Measurements from ENCODE around the gene CCDC7.
"Not testable (repeated sequence)": the region's sequence is repeated elsewhere in the genome, so short reads cannot be mapped to it uniquely, and the experiment has no call there.

Gene CCDC7

DNA sequence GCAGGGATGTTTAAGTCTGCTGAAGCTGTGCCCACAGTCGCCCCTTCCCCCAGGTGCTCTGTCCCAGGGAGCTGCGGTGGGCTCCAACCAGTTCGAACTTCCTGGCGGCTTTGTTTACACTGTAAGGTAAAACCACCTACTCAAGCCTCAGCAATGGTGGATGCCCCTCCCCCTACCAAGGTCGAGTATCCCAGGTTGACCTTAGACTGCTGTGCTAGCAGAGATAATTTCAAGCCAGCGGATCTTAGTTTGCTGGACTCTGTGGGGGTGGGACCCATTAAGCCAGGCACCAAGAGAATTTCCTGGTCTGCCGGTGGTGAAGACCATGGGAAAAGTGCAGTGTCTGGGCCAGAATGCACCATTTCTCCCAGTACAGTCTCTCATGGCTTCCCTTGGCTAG, 56.0 kb downstream of the CCDC7 start:
- no peak for DNase-seq (ENCODE audit: low spot score)
- in situ Hi-C loops (cut with MboI; ENCODE audit: low sequenced_read_pairs, unreplicated experiment): no loop called here
- TF ChIP-seq, protein P1, sequence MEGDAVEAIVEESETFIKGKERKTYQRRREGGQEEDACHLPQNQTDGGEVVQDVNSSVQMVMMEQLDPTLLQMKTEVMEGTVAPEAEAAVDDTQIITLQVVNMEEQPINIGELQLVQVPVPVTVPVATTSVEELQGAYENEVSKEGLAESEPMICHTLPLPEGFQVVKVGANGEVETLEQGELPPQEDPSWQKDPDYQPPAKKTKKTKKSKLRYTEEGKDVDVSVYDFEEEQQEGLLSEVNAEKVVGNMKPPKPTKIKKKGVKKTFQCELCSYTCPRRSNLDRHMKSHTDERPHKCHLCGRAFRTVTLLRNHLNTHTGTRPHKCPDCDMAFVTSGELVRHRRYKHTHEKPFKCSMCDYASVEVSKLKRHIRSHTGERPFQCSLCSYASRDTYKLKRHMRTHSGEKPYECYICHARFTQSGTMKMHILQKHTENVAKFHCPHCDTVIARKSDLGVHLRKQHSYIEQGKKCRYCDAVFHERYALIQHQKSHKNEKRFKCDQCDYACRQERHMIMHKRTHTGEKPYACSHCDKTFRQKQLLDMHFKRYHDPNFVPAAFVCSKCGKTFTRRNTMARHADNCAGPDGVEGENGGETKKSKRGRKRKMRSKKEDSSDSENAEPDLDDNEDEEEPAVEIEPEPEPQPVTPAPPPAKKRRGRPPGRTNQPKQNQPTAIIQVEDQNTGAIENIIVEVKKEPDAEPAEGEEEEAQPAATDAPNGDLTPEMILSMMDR (IDR thresholded peaks at IDR 0.05; ENCODE audit: borderline replicate concordance, control extremely low read depth, extremely low read depth, insufficient read depth, missing control alignments): no peak

DNA sequence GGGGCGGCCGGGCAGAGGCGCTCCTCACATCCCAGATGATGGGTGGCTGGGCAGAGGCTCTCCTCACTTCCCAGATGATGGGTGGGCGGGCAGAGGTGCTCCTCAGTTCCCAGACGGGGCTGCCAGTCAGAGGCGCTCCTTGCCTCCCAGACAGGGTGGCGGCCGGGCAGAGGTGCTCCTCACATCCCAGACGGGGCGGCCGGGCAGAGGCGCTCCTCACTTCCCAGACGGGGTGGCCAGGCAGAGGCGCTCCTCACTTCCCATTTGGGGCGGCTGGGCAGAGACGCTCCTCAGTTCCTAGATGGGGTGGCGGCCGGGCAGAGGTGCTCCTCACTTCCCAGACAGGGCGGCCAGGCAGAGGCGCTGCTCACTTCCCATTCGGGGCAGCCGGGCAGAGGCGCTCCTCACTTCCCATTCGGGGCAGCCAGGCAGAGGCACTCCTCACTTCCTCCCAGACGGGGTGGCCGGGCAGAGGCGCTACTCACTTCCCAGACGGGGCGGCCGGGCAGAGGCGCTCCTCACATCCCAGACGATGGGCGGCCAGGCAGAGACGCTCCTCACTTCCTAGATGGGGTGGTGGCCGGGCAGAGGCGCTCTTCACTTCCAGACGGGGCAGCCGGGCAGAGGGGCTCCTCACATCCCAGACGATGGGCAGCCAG, 60.0 kb downstream of the CCDC7 start:
- in situ Hi-C loops (cut with MboI; ENCODE audit: low sequenced_read_pairs, unreplicated experiment); DNase-seq (ENCODE audit: low spot score): not testable (repeated sequence)

DNA sequence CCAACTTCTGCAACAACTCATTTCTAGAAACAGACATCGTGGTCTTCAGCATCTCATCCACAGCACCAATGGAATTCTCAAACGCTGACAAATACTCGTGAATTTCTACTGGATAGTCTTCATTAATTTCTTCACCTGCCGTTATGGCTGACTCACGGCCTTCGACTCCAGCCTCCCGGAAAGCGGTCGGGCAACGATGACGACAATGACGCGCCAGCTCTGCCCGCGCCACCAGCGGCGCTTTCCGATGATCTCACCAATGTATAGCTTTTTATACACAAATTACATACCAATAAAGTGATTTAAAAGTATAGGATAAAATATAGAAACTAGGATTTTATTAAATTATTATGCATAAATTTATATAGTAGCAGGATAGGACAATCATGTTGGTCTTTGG, 65.7 kb downstream of the CCDC7 start:
- no peak for DNase-seq (ENCODE audit: low spot score)
- in situ Hi-C loops (cut with MboI; ENCODE audit: low sequenced_read_pairs, unreplicated experiment): no loop called here
- TF ChIP-seq, protein P1 (IDR thresholded peaks at IDR 0.05; ENCODE audit: borderline replicate concordance, control extremely low read depth, extremely low read depth, insufficient read depth, missing control alignments): no peak

DNA sequence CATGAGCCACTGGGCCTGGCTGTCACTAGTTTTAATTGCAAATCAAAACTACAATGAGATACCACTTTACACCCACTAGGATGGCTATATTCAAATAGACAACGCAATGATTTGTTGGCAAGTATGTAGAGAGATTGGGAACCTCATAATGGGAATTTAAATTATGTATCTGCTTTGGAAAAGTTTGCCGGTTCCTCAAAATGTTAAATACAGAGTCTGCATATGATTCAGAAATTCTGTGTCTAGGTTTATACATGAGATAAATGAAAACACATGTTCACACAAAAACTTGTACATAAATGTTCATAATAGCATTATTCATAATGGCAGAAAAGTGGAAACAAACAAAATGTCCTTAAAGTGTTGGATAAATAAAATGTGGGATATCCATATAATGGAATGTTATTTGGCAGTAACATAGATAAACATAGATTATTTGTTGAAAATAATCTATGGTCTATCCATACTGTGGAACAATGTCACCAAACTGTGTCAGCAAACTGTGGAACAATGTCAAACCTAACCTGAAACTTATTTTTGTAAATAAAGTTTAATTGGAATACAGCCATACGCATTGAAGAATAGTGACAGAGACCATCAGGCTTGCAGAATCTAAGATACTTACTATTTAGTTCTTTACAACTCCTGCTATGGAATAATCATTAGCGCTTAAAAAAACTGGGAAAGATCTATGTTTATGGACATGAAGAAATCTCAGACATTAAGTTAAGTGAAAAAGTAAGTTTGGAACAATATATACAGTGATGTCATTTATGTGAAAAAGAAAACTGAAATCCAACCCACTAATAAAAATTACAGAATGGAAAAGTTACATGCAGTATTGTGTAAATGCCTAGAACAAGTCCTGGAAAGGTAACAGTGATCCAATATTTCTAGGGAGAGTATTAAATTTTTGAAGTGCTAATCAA, 70.9 kb downstream of the CCDC7 start:
- TF ChIP-seq, protein P1 (IDR thresholded peaks at IDR 0.05; ENCODE audit: borderline replicate concordance, control extremely low read depth, extremely low read depth, insufficient read depth, missing control alignments): no peak
- no peak for DNase-seq (ENCODE audit: low spot score)
- in situ Hi-C loops (cut with MboI; ENCODE audit: low sequenced_read_pairs, unreplicated experiment): no loop called here

DNA sequence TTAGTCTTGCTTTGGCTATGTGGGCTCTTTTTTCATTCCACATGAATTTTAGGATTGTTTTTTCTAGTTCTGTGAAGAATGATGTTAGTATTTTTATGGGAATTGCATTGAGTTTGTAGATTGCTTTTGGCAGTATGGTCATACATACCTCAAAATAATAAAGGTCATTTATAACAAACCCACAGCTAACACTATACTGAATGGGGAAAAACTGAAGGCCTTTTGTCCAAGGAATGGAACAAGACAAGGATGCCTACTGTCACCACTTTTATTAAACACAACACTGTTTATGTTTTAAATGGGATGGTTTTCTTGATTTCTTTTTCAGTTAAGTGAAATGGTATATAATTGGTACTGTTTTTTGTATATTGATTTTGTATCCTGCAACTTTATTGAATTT, 84.3 kb downstream of the CCDC7 start:
- in situ Hi-C loops (cut with MboI; ENCODE audit: low sequenced_read_pairs, unreplicated experiment): no loop called here
- TF ChIP-seq, protein P1 (IDR thresholded peaks at IDR 0.05; ENCODE audit: borderline replicate concordance, control extremely low read depth, extremely low read depth, insufficient read depth, missing control alignments): no peak
- DNase-seq (ENCODE audit: low spot score): no peak

DNA sequence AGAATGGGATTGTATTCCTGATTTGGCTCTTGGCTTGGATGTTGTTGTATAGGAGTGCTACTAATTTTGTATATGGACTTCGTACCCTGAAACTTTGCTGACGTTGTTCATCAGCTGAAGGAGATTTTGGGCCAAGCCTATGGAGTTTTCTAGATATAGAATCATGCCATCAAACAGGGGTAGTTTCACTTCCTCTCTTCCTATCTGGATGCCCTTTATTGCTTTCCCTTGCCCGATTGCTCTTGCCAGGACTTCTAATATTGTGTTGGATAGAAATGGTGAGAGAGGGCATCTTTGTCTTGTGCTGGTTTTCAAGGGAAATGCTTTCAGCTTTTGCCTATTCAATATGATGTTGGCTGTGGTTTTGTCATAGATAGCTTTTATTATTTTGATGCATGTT, 92.3 kb downstream of the CCDC7 start:
- no peak for DNase-seq (ENCODE audit: low spot score)
- in situ Hi-C loops (cut with MboI; ENCODE audit: low sequenced_read_pairs, unreplicated experiment): no loop called here

More for the DNA sequence above, 92.3 kb downstream of the CCDC7 start:
- TF ChIP-seq, protein P1 (IDR thresholded peaks at IDR 0.05; ENCODE audit: borderline replicate concordance, control extremely low read depth, extremely low read depth, insufficient read depth, missing control alignments): no peak
